ENCODE data around the gene SLC11A1.

The SLC11A1 gene, protein sequence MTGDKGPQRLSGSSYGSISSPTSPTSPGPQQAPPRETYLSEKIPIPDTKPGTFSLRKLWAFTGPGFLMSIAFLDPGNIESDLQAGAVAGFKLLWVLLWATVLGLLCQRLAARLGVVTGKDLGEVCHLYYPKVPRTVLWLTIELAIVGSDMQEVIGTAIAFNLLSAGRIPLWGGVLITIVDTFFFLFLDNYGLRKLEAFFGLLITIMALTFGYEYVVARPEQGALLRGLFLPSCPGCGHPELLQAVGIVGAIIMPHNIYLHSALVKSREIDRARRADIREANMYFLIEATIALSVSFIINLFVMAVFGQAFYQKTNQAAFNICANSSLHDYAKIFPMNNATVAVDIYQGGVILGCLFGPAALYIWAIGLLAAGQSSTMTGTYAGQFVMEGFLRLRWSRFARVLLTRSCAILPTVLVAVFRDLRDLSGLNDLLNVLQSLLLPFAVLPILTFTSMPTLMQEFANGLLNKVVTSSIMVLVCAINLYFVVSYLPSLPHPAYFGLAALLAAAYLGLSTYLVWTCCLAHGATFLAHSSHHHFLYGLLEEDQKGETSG

DNA sequence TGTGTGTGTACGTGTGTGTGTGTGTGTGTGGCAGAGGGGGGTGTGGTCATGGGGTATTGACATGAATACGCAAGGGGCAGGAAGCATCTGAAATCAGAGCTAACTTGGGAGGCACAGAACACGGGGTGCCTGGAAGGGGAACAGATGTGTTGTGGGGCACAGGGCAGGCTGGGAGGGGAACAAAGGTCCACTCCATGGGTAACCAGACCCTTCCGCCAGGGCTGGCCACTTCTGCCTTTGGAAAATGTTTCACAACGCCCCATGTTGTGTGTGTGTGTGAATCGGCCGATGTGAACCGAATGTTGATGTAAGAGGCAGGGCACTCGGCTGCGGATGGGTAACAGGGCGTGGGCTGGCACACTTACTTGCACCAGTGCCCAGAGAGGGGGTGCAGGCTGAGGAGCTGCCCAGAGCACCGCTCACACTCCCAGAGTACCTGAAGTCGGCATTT is at the start of gene SLC11A1:
SLC11A1 (plus strand) TSS at position 358 of the 451 bp plus-strand sequence. CDS start 96 bp downstream, outside the sequence.
- in situ Hi-C loops (cut with MboI; ENCODE audit: low sequenced_read_pairs): no loop called here

DNA sequence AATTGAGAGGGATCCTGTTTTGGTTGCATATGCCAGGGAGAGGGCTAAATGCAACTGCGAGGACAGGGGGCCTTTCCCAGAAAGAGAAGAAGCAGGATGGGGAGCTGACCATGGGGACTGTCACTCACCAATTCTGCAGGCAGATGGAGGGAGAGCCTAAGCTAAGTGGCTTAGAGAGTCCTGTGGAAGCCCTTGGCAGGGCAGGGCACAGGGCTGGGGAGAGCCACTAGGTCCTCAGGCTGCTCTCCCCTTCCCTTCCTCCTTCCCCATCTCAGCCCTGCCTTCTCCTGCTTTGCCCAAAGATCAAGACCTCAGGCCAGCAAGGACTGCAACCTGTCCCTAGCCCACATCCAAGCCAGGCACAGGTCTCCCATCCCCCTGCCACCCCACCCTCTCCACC is 49.8 kb upstream of the SLC11A1 start:
- in situ Hi-C loops (cut with MboI; ENCODE audit: low sequenced_read_pairs): no loop called here

DNA sequence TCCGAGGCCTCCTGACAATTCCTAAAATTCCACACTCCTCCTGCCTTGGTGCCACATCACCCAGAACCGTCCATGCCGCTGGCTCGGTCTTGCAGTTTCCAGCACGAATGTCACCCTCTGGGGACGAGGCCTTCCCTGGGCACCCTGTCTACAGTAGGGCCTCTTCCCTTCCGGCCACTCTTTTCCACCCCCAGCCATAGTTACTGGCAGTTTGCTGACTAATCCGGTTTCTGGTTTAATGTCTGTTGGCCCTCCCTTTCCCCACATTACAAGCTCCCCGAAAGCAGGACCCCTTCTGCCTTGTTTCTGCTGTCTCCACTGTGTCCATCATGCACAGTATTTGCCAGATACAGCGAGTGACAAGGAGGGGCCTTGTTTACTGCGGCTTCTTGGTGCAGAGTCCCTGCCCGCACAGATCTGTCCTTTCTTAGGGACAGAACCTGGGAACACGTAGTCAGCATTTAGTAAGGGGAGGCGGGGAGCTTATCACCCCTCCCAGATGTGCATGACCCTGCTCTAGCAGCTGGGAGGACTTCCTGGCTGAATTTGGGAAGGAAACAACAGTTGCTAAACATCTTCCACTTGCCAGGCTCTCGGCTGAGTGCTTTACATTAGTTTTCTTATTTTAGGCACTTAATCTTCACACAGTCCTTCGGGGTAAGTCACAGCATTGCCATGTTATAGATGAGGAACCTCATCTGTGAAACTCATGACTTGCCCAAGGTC is 49.0 kb upstream of the SLC11A1 start:
- in situ Hi-C loops (cut with MboI; ENCODE audit: low sequenced_read_pairs): no loop called here

DNA sequence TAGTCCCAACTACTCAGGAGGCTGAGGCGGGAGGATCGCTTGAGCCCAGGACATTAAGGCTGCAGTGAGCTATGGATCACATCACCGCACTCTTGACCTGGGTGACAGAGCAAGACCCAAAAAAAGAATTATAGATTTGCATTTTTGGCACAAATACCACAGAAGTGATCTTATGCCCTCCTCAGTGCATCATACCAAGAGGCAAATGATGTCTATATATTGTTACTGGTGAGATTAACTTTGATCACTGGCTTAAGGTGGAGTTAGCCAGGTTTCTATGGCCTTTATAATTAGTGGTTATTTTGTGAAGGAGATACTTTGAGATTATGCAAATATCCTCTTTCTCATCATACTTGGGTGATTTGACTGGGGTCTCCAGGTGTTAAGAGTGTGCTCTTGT is 47.5 kb upstream of the SLC11A1 start:
- in situ Hi-C loops (cut with MboI; ENCODE audit: low sequenced_read_pairs): no loop called here

GRCh38 chr2:218340656-218341055 is 41.4 kb upstream of the SLC11A1 start:
- in situ Hi-C loops (cut with MboI; ENCODE audit: low sequenced_read_pairs): no loop called here

GRCh38 chr2:218341381-218341780 is 40.7 kb upstream of the SLC11A1 start:
- in situ Hi-C loops (cut with MboI; ENCODE audit: low sequenced_read_pairs): no loop called here

DNA sequence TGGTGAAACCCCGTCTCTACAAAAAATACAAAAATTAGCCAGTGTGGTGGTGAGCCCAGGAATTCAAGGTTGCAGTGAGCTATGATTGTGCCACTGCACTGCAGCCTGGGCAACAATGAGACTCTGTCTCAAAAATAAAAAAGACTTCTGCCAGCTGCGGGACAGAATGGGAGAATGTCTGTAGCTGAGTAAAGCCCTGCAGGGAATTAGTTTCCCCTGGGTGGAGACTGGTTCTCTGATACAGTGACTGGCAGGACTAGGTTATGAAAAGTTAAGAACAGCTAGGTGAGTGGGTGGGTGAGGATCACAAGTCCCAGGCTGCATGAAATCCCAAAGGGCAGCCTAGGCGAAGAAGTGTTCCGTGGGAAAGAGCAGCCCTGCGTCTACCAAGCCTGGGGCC is 39.2 kb upstream of the SLC11A1 start:
- in situ Hi-C loops (cut with MboI; ENCODE audit: low sequenced_read_pairs): no loop called here

DNA sequence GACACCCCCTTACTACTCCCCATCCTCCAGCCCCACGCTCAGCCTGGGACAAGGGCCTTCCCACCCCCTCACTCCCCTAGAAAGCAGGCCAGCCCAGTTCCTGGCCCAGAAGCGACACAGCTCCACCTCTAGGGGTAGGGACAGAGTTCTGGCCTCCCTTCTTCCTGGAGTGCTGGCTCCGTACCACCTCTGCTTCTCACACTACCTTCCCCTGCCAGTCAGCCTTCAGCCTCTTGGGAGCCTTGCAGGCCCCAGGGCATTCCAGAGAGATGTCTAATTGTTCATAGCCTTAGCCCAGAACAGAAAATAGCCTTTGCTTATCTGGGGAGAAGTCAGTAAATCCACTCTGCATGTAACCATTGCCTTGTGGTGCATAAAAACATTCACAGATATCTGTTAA is 38.5 kb upstream of the SLC11A1 start:
- in situ Hi-C loops (cut with MboI; ENCODE audit: low sequenced_read_pairs): no loop called here

- in situ Hi-C loops (cut with MboI; ENCODE audit: low sequenced_read_pairs): no loop called here
Observed at GRCh38 chr2:218344090-218344754, 37.9 kb upstream of the SLC11A1 start.

- in situ Hi-C loops (cut with MboI; ENCODE audit: low sequenced_read_pairs): no loop called here
Observed at GRCh38 chr2:218344755-218345417, 37.2 kb upstream of the SLC11A1 start.

DNA sequence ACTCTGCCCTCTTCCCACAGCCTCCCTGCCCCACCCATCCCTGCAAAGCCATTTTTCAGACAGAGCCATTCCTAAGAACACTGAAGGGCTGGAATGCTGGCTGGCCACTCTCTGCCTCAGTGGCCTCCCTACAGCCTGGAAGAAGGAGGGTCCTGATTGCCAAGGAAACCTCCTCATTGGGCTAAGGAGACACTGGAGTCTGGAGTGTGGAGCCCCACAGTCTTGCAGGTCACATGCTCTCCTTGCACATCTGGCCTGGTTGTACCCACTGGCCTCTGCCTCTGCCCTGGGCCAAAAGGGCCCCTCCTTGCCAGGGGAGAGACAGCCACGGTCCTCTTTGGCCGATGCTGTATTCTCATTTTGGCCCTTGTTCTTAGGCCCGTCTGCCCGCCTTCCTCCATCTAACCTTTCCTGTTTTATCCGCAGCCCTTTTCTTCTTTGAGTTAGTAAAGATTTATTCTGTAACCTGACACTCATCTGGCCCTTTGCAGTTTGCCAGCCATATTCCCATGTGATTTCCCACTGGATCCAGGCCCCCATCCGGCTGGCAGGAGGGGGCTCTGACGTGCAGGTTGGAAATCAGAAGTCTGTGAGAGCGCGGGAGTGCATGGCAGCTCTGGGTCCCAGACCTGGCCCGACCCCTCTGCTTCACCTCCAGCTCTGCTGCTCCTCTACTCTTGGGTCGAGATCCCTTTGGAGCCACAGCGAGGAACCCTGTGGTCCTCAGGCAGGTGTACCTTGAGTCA is 36.4 kb upstream of the SLC11A1 start:
- in situ Hi-C loops (cut with MboI; ENCODE audit: low sequenced_read_pairs): no loop called here

GRCh38 chr2:218347172-218347571 is 34.9 kb upstream of the SLC11A1 start:
- in situ Hi-C loops (cut with MboI; ENCODE audit: low sequenced_read_pairs): no loop called here

DNA sequence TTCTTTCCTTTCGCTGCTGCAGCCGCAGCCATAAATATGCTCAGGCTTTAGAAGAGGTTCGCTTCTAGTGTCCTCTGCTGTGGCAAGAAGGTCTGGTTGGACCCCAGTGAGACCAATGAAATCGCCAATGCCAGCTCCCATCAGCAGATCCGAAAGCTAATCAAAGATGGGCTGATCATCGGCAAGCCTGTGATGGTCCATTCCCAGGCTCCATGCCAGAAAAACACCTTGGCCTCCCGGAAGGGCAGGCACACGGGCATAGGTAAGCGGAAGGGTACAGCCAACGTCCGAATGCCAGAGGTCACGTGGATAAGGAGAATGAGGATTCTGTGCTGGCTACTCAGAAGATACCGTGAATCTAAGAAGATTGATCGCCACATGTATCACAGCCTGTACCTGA is 28.0 kb upstream of the SLC11A1 start:
- in situ Hi-C loops (cut with MboI; ENCODE audit: low sequenced_read_pairs): no loop called here

GRCh38 chr2:218354850-218355443 is 27.1 kb upstream of the SLC11A1 start:
- in situ Hi-C loops (cut with MboI; ENCODE audit: low sequenced_read_pairs): no loop called here

DNA sequence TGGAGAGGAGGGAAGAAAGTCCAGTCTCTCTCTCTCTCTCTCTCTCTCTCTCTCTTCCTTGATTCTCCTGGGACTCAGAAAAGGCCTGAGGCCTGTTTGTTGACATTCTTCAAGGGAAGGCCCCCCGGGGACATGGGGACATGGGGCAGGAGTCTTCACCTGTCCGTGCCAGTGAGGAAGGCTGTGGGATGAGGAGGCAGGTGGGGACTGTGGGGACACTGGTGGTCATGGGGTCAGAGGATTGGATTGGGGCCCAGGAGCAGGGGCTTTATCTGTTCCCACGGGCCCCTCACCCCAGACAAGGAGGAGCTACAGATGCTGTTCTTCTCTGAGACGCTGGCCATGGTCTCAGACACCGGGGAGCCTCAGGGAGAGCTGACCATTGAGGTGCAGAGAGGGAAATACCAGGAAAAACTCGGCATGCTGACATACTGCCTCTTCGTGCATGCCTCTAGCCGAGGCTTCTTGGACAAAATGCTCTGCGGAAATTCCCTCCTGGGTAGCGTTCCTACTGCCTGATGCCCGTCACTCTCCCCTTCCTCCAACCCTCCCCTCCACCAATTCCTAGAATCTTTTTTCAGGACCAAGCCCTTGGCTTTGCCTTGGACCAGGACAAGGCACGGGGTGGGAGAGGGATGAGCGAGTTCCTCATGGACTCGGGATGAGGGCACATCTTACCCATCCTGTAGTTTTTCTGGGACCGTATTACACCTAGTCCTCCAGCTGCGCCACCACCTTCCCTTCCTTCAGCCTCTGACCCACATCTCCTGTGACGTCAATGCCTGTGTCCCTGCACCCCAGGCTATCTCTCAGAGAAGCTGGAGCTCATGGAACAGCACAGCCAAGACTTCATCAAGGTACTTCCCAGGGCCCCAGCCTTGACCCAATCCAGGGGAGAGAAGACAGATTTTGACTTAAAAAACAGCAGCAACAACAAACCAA is 24.6 kb upstream of the SLC11A1 start:
- in situ Hi-C loops (cut with MboI; ENCODE audit: low sequenced_read_pairs): no loop called here

- in situ Hi-C loops (cut with MboI; ENCODE audit: low sequenced_read_pairs): no loop called here
Observed at GRCh38 chr2:218360453-218360852, 21.6 kb upstream of the SLC11A1 start.

- in situ Hi-C loops (cut with MboI; ENCODE audit: low sequenced_read_pairs): no loop called here
Observed at GRCh38 chr2:218362606-218363005, 19.5 kb upstream of the SLC11A1 start.

DNA sequence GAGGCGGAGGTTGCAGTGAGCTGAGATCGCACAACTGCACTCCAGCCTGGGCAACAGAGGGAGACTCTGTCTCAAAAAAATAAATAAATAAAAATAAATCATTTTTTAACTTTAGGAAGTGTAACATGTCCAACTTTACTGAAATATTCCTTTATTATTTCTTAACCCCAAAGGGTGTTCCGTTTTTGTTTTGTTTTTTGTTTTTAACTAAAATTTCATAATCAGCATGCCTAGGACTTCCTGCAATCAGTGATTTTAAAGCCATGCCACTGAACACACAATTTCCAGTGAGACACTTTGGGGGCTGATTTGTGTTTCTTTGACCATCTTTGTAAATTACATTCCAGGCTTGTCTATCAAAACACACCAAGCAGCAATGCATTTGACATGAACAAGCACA is 18.3 kb upstream of the SLC11A1 start:
- in situ Hi-C loops (cut with MboI; ENCODE audit: low sequenced_read_pairs): no loop called here

DNA sequence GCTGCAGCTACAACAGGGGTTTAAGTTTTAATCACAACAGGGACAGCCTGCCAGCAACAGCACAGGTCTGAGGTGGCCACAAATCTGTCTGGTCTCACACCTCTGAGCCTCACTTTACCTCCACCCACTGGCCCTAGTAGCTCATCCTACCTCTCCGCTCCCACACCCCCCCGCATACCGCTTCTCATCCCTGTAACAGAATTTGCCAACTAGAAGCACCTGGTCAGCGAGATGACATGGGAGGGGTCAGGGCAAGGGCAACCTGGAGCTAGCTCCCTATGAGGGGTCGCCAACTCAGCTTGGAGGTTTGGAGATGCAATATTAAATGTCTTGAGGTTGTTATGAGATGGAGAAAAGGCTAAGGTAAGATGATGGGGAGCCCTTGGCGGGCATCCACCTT is 17.9 kb upstream of the SLC11A1 start:
- in situ Hi-C loops (cut with MboI; ENCODE audit: low sequenced_read_pairs): no loop called here
